DMS53 treated with DMSO at 0.1 percent for 48 hours (cell line): ENCODE data around the gene TMEM131L.

Experiments
- DNase-seq: peaks from one replicate; lab custom pipeline; 2025; ENCODE audit not compliant: unreplicated experiment; lab: John Stamatoyannopoulos, UW

TMEM131L gene

DNA sequence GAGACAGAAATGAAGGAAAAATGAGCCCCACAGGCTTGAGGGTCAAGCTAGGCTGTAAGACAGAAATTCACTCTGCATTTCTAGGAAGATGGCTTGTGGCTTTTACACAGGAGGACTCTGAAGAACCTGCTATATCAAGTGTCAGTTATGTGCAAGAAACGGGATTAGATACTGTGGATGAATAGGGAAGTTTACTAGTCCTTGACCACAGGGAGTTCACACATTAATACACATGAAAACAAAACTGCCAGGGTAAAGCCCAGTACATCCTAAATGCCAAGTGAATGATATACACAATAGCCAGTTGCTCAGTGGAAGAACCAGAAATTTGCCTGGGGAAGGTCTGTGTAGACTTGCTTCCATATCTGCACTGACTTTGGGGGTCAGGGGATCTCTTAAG lies 53.5 kb downstream of the TMEM131L start:
- no peak for DNase-seq

DNA sequence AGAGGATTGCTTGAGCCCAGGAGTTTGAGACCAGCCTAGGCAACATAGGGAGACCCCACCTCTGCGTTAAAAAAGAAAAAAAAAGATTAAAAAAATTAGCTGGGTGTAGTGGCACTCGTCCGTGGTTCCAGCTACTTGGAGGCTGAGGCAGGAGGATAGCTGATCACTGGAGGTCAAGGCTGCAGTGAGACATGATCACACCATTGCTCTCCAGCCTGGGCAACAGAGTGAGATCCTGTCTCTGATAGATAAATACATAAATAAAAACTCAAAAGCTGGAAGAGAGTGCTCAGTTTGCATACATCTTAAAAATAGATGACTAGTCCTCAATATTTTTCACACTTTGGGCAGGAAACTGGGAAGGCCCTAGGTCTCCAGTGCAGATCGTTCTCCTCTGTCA lies 54.1 kb downstream of the TMEM131L start:
- no peak for DNase-seq

DNA sequence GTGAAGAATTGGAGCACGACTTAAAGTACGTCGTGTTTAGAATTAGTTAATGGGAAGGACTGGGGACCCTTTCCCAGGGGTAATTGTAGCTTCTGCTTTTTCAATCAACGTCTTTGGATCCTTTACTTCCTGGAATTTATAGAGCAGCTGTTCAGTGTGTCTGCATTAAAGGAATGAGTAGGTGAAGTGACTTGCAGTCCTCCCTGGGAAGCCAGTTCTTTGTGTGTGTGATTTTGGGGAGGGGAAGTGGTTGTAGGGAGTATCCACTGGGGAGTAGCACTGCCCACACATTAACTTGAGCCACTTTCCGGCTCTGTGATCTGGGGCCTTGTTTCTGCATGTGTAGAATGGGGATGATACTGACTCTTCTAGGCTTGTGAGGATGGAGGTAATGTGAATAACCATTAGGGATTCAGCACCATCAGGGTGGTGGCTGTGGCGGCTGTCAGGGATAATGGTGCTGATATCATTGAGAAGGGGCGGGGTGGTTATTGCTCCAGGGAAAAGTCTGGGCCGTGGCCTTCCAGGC lies 54.7 kb downstream of the TMEM131L start:
- no peak for DNase-seq

DNA sequence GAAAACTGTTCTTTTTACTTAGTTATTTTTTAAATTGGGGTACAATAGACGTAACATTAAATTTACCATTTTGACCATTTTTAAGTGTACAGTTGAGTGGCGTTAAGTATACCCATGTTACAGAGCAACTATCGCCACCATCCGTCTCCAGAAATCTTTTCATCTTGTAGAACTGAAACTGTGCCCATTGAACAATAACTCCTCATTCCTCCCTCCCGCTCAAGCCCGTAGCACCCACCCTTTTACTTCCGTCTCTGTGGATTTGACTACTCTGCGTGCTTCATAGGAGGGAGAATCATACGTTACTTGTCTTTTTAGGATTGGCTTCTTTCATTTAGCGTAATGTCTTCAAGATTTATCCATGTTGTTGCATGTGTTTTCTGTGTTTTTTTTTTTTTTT lies 55.3 kb downstream of the TMEM131L start:
- DNase-seq: no peak

DNA sequence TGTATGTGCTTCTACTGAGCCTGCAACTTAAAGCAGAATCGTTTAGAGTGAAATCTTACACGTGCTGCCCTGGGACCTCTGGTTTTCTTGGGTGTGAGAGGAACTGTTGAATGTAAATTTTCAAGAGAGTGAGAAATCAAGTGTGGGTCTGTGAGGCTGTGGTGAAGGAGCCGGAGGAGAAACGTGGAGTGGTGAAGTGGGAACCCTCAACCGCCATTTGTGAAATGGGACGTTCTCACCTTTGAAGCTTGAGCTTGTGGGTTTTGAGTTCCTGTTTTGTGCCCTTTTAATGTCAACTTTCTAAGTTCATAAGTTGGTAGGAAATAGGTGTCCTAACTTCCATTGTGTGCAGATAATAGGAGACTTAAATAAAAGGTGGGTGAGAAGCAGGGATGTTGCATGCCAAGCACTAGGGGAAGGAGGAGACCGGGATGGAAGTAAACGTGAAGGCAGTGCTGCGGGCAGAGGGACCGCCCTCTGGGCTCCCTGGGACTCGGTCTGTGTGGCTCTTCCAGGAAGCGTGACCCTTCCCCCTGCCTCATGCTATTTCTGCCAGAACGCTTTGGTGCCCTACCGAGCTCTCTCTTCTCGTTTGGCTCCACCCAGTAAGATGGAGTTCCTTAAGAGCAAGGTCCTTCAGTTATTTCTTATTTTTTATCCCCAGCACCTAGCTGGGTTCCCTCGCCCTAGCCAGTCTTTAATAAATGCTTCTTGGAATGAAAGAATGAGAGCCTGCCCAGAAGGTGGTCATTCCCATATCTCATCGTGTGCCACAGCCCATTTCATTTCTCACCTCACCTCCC lies 56.0 kb downstream of the TMEM131L start:
- DNase-seq: no peak

DNA sequence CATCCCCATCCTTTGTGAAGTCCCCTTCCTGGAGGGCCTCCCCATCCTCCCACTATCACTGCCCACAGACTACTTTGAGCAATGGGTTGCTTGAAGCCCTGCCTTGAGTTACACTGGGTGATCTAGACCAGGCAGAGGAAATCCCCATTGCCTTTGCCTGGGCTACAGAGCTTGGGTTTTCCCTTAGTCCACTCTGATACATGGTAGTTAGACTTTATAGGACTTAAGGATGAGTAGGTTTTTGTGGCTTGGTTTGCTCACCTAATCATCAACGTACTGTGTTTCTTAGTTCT lies 56.6 kb downstream of the TMEM131L start:
- DNase-seq: no peak

DNA sequence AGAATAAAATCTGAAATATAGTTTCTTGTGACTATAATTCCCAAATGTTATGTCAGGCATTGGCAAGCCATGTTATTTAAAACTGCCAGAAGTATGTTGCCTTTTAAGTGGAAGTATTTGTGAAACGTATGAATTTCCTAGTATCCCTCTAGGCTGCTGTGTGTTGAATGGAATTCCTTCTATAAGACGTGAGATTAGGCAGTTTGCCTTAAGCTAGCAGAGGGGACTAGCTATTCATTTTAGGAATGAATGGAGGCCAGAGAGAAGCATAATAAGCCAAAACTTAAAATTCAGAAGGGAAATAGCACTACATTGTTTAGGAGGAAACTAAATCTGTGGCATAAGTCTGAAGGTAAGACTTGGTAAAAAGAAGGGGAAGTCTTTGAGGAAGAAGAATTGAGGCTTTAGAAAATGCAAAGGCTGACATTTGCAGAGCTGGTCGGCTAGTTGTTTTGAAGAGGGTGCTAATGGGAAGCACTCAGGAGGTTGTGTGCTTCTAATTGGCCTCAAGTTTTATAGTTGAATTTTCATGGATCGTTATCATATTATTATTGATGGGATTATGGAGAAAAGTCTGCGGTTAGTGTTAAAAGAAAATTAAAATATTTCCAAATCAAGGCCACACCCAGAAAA lies 57.1 kb downstream of the TMEM131L start:
- DNase-seq: no peak

DNA sequence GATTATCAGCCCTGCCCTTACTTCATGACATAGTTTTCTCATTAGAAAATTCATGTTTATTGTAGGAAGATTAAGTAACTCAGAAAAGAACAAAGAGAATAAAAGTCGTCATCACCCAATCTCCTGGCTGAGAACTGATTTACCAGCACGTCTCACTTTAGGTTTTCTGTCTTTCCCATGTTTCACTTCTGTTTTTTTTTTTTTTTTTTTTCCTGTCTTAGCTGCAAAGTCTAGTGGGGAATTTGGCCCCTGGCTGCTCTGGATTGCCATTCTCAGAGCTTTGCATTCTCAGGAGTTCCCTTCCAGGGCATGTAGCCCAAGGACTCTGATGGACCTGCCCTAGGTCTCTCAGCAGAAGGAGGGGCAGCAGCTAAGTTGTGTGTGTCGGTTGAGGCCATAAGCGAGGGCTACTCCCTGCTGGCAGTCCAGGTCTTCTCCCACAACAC lies 57.8 kb downstream of the TMEM131L start:
- no peak for DNase-seq

DNA sequence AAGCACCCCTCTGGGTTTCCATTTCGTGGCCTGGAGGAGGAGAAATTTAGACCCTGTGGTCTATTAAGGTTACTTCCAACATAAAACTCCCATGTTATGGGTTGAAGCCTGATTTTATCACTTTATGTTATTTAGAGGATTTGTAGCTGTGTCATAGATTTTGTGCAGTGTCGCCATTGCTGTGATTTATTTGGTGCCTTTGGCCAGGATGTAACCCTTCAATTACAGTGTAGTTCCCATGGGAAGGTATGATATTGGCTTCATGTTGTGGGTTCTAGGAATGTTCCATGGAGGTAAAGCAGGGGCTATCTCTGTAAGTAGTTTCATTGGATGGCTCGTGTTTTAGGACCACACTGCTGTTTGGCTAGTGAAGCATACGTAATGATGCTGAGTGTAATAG lies 58.5 kb downstream of the TMEM131L start:
- DNase-seq: no peak

DNA sequence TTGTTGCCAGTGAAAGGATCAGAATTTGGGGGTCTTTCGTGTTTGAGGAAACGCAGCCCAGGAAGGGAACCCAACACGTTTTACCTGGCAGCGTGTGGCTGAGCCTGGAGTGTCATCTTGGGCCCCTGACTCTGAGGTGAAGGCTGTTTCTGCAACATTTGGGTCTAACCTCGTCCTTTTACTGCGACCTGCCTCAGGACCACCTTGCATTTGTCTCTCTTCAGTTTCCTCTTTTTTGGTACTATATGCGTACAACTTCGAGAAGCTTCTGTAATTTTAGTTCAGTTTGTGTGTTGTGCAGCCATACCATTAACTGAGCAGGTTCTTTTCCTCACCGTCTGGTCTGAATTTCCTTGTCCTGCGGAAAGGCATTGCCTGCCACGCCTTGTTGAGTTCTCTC lies 61.5 kb downstream of the TMEM131L start:
- DNase-seq: no peak

DNA sequence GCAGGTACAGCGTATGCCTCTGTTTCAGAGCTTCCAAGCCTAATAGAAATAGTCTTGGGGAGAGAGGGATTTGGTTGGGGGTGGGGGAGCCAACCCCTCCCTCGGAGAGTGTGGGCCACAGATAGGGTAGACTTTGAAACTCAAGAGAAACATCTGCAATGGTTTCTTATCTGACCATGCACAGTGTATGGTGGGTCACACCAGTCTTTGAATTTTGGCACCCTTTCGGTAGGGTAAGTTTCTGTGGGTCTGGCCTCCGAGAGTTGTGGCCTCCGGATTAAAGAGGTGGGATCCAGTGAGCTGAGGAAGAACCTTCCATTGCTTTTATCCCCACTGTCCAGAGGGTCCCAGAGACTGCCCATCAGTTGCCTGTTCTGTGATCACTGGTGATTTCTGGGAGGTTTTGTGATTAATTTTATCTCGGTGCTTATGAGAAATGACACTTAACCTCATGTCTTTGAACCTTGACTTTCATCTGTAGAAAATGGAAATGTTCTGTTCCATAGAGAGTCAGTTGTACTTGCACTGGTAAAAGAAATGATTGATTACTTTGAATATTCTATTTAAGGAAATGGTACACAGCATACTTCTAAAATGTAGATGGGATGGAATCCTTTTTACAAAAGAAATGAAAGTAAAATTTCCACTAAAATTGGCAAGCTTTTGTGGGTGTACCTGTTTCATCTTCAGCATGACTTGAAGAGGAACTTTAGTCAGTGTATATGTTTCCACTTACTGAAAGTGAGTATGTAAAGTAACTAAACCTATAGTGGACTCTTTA lies 62.7 kb downstream of the TMEM131L start:
- no peak for DNase-seq

DNA sequence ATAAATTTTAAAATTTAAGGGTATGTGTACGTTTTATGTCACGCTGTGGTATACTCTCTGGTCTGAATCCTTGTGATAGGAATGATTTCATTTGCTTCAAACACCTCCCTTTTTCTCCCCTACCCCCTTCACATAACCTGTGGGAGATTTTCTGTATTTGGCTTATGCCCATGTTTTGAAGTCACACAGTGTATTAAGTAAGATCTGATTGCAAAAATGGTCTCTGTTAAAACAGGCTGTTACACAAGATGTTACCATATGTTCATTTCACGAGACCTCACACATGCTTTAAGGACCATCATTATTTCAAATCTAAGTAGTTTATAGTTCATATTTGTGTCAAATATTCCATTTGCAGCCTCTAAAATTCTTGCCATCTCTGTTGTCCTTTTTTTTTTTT lies 63.5 kb downstream of the TMEM131L start:
- DNase-seq: no peak

DNA sequence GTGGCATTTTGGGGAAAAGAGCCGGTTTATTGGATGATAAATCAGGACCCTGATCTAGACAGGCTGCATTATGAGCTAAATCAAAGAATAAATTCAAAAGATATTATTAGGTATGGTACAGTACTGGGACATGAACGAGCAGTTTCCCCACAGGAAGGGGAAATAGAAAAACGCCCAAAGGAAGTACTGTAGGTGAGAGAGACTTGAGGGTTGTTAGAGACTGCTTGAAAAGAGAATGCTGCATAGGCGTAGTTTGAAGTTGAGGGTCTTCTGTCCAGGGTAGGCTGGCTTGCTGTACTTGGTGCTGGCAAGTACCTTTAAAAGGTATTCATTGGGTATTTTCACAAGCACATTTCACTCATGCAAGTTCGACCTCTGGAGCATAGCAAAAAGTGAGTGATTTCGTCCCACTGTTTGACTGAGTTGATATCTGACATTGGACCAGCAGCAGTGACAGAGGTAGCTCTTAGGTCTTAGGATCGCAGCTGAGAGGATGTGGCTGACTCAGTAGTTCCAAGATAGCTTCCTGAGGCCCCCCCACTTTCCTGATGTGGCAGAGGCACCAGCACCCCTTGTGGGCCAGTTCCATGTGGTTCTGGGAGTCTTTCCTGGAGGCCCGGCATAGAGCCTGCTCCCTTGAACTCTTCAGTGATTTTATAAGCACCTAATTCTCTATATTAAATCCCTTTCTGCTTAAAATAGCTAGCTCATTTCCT lies 64.3 kb downstream of the TMEM131L start:
- DNase-seq: no peak

DNA sequence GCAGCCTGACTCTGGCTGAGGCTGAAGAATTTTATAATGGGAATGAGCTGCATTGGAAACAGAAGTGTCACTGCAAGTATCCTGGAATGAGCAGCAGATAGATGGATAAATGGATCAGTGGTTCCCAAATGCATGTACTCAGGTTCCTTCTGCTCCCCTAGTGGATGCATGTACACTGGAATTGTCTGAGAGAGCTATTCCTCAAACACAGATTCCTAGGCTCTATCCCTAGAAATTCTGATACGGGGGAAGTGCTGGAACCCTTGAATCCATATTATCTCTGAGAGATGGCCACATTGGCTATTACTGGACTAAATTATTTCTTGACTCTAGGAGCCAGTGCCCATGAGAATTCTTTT lies 64.8 kb downstream of the TMEM131L start:
- DNase-seq: no peak

DNA sequence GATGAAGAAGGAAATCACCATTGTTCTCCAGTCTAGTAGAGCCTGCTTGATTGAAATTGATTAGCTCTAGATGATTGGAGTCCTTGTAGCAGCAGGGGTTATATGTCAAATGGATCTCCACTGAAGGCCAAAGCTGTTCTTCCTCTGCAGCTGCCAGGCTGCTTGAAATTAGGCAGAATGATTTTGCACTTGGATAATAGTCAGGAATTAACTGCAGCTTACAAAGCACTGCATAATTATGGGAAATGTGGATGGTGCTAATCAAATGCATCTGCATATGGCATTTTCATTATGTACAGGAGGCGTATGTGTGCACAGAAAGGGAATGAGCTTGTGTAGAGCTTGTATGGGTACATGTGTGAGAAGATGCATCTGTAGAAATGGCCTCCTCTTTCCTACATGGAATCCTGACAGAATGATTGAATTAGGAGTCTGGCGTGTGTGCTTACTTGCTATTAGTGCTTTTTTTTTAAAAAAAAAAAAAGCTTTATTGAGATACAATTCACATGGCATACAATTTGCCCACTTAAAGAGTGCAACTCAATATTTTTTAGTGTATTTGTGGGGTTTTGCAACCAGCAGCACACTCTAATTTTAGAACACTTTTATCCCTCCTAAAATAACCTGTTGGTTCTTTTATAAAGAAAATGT lies 65.9 kb downstream of the TMEM131L start:
- no peak for DNase-seq

DNA sequence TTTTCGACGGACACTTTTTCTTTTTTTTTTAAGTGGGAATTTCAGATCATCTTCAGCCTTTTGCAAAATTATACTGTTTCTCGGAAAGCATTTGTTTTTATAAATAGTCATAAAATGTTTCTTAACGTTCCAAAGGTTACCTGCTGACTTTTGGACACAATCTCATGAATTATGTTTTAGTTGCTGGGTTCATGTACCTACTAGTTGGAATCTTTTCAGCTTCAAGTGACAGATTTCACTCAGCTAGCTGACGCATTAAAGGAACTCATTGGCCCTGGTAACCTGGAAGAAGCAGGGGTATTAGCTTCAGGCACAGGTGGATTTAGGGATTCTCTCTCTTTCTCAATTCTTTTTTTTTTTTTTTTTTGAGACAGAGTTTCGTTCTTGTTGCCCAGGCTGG lies 66.5 kb downstream of the TMEM131L start:
- no peak for DNase-seq

DNA sequence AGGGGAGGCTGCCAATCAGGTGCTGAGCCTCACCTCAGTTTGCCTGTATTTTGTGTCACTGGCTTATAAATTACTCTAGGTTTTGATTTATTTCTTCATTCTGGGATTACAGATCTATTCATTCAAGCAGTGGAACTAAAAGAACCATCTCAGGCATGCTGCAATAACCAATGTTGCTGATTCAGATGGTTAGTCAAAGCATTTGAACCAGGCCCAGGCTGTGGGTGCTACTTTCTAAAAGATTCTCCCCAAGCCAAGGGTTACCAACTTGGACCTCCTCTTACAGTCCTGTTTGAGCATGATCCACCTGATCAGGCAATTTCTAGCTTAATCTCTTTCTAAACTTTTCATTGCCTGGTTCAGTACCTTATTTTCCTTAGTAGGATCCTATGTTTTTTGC lies 67.2 kb downstream of the TMEM131L start:
- DNase-seq: no peak

DNA sequence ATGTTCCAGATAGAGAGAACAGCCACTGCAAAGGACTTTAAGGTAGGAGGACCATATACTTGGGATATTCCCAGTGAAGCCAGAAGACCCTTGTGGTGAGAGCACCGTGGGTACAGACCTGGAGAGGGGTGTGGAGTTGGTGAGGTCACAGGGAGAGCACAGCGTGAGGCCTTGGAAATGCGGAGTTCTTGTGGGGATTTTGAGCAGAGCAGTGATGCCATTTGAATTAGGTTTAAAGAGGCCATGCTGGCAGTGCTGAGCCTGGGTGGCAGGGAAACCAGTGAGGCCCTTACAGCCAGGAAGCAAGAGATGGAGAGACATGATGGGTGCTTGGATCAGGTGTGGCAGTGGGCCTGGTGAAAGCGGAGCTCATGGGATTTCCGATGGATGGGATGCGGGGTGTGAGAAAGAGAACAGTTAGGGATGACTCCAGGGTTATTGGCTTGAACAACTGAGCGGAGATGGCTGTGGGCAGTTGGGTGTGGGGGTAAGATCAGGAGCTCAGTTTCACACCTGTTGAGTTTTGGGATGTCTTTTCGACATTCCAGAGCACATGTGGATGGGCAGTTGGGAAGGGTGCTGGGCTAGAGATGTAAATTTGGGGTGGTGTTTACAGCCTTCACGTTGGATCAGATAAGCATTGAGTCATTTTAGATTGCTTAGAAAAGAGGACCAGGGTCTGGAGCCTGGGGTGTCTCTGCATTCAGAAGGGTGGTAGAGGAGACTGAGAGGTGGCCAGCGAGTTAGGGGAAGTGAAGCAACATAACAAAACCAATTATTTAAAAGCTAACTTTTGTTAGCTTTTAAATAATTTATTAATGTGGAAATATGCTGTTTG lies 68.9 kb downstream of the TMEM131L start:
- DNase-seq: no peak

DNA sequence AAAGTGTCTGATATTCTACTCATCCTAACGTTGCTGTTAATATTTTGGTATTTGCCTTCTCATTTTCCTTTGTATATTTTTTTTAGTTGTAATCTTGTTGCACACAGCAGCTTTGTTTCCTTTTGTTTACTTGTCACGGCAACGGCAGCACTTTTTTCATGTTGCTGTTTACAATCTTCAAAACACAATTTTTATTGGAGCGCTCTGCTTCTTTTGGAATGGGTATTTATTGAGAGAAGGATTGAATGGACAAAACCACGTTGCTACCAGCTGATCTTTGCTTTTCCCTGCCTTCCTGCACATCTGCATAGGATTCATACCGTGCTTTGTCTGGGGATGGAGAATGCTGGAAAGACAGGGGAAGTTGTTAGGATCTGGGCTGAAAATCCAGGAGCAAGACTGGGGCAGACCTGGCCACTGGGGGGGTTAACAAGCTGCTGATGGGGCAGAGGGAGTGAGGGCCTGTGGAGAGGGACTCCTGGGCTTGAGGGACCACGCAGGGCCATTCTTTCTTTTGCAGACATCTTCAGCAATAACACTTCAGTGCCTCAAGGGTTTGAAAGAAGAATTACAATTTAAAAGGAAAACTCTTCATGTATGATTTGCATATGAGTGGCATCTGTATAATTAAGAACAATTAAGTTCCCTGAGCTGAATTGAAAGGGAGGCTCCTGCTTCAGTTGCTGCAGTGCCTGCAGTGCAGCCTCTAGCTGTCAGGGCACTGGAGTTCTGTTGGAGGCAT lies 69.8 kb downstream of the TMEM131L start:
- no peak for DNase-seq
